Neural cell (in vitro differentiated cells): Measurements from ENCODE around the gene NR1D1.
"Not testable (repeated sequence)": the region's sequence is repeated elsewhere in the genome, so short reads cannot be mapped to it uniquely, and the experiment has no call there.

ENCODE experiments used
- POLR2AphosphoS5 ChIP-seq: IDR thresholded peaks from 2 replicates; pipeline ENCODE4 v1.6.1; 2012
- TF ChIP-seq, protein P1 (sequence below): fragments of 450-650 bp; IDR thresholded peaks from 2 replicates; pipeline ENCODE4 v1.5.1; 2014; ENCODE audit warnings: antibody characterized with exemption, mild to moderate bottlenecking, moderate library complexity; ENCODE audit not compliant: poor library complexity, severe bottlenecking

DNA sequence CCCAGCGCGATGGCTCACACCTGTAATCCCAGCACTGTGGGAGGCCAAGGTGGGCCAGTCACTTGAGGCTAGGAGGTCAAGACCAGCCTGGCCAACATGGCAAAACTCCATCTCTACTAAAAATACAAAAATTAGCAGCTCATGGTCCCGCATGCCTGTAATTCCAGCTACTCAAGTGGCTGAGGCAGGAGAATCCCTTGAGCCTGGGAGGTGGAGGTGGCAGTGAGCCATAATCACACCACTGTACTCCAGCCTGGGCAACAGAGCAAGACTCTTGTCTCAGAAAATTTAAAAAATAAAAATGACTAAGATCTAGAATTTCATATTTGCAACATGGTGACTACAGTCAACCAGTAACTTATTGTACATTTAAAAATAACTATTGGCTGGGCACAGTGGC is 42.8 kb upstream of the NR1D1 start:
- TF ChIP-seq, protein P1, sequence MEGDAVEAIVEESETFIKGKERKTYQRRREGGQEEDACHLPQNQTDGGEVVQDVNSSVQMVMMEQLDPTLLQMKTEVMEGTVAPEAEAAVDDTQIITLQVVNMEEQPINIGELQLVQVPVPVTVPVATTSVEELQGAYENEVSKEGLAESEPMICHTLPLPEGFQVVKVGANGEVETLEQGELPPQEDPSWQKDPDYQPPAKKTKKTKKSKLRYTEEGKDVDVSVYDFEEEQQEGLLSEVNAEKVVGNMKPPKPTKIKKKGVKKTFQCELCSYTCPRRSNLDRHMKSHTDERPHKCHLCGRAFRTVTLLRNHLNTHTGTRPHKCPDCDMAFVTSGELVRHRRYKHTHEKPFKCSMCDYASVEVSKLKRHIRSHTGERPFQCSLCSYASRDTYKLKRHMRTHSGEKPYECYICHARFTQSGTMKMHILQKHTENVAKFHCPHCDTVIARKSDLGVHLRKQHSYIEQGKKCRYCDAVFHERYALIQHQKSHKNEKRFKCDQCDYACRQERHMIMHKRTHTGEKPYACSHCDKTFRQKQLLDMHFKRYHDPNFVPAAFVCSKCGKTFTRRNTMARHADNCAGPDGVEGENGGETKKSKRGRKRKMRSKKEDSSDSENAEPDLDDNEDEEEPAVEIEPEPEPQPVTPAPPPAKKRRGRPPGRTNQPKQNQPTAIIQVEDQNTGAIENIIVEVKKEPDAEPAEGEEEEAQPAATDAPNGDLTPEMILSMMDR = not testable (repeated sequence)
- TF ChIP-seq POLR2AphosphoS5 = not testable (repeated sequence)
